Endometrial microvascular endothelial cells (primary cell): Measurements from ENCODE around the gene SETD2. TPM values are rescaled to one million over a fixed set of nuclear protein-coding genes. Genes with fewer than 3 reads are reported as not detected.
"Not testable (repeated sequence)": the region's sequence is repeated elsewhere in the genome, so short reads cannot be mapped to it uniquely, and the experiment has no call there.

Experiments
- in situ Hi-C: cut with HindIII; loops from 2 replicates; pipeline ENCODE4 v1.10.0; 2017; ENCODE audit warnings: low sequenced_read_pairs, low pct_unique_long_range_greater_than_20kb; ENCODE audit errors: inconsistent ontology term
- total RNA-seq: library from RNA; depleted of rRNA; stranded (reverse); fragments of >200 nt; gene quantifications from one replicate; pipeline ENCODE4 v1.2.3, GENCODE V29; 2015; ENCODE audit errors: inconsistent ontology term

SETD2 gene, protein sequence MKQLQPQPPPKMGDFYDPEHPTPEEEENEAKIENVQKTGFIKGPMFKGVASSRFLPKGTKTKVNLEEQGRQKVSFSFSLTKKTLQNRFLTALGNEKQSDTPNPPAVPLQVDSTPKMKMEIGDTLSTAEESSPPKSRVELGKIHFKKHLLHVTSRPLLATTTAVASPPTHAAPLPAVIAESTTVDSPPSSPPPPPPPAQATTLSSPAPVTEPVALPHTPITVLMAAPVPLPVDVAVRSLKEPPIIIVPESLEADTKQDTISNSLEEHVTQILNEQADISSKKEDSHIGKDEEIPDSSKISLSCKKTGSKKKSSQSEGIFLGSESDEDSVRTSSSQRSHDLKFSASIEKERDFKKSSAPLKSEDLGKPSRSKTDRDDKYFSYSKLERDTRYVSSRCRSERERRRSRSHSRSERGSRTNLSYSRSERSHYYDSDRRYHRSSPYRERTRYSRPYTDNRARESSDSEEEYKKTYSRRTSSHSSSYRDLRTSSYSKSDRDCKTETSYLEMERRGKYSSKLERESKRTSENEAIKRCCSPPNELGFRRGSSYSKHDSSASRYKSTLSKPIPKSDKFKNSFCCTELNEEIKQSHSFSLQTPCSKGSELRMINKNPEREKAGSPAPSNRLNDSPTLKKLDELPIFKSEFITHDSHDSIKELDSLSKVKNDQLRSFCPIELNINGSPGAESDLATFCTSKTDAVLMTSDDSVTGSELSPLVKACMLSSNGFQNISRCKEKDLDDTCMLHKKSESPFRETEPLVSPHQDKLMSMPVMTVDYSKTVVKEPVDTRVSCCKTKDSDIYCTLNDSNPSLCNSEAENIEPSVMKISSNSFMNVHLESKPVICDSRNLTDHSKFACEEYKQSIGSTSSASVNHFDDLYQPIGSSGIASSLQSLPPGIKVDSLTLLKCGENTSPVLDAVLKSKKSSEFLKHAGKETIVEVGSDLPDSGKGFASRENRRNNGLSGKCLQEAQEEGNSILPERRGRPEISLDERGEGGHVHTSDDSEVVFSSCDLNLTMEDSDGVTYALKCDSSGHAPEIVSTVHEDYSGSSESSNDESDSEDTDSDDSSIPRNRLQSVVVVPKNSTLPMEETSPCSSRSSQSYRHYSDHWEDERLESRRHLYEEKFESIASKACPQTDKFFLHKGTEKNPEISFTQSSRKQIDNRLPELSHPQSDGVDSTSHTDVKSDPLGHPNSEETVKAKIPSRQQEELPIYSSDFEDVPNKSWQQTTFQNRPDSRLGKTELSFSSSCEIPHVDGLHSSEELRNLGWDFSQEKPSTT (N-terminal part only)
- 21.4 TPM for total RNA-seq

DNA sequence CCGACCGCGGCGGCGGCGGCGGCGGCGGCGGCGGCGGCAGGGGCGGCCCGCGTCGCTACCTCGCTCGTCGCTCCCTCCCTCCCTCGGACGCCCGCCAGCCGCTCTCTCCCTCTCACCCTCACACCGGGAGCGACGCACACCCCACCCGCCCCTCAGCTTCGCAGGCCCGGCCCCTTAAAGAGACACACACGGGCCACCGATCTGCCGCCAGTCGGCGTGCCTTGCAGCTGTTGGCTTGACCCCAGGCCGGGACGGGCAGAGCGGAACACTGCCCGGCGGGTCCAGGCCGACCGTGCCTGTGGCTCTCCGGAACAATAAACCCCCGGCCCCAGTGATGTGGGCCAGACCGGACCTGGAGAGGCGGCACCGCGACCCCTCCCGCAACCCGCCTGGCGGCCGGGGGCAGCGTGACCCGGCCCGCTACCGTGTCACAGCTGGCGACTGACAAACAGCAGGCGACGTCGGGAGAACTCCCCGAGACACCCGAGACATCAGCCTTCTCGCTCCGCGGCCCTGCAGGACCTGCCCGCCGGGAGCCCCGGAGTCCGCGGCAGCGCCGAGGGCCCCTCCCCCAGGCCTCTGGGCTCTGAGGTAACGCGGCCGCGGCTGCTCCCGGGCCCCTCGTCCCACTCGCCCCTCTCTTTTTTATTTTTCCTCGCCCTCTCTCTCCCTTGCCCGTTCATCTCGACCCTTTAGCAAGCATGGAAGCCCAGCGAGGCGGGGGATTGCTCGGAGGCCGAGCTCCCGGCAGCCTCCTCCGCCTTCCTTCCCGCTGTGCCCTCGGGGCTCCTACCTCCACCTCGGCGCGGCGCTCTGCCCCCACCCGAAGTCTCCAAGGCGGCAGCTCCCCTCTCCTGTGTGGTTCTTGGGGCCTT lies at the start of gene SETD2:
Gene SETD2, minus strand, starts transcription at position 107 of the 875 bp plus-strand sequence. CDS start 189 bp downstream, outside the sequence.
- in situ Hi-C loops = no loop called here

DNA sequence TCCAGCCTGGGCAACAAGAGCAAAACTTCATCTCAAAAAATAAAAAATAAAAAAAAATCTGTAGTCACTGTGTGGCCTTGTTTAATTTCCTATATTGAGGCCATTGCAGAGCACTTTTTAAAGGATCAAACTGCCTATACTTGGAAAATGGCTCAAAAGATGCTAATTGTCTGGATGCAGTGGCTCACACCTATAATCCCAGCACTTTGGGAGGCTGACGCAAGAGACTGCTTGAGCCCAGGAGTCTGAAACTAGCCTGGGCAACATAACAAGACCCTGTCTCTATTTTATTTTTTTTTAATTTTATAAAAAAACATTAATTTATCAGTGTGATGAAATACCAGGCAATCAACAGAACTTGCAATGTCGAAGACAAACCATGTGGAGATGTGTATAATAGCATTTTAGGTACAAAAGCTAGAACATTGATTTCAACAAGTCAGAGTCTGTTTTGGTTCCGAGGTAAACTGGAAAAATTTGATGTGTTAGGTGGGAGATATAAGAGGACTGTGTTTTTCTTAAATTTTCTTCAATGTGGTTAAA lies 47.0 kb upstream of the SETD2 start:
- in situ Hi-C loops = no loop called here

DNA sequence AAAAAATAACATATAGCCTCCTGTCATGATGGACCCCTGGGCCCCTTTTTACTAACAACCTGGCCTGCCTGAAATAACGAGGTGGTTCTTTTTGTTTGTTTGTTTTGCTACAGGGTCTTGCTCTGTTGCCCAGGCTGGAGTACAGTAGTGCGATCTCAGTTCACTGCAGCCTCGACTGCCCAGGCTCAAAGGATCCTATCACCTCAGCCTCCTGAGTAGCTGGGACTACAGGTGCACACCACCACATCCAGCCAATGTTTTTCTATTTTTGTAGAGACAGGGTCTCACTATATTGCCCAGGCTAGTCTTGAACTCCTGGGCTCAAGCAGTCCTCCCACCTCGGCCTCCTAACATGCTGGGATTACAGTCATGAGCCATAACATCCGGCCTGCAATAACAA lies 42.1 kb upstream of the SETD2 start:
- in situ Hi-C loops = not testable (repeated sequence)

DNA sequence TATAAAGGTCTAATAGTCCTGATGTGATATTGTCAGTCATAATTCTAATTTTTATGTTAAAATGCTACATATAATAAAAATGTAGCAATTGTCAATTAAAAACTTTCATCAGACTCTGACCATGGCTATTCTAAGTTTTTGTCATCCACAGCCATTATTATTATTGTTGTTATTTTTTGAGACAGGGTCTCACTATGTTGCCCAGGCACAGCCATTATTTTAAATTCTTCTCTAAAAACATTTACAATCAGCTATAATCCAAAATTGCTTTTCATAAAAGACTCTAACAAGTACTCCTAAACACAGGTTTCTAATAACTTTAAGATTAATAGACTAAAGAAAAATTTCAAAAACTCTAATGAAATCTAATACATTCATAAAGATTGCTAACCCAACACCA lies 41.0 kb upstream of the SETD2 start:
- in situ Hi-C loops = no loop called here

DNA sequence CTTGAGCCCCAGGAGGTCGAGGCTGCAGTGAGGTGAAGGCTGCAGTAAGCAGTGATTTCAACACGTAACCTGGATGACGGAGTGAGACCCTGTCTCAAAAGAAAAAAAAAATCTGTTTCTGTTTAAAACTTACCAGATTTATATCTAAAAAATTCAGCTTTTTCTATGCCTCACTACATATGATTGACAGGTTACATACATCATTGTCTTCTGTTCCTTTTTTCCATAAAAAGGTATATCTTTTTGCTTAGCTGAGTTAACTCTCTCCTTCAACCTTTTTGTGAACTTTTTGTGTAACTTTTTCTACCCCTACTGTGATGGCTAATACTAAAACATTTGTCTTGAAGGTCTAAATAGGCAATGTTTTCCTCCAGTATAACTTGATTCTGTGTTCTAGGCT lies 38.6 kb upstream of the SETD2 start:
- in situ Hi-C loops = no loop called here

DNA sequence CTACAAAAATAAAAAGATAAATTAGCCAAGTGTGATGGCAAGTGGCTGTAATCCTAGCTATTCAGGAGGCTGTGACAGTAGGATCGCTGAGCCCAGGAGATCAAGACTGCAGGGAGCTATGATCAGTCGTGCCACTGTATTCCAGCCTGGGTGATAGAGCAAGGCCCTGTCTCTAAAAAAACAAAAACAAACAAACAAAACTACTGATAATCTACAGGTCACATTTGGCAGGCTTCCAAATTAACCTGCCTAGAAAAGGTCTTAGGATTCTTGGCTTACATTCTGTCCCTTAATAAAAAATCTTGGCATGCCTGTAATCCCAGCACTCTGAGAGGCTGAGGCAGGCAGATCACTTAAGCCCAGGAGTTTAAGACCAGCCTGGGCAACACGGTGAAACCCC lies 33.4 kb upstream of the SETD2 start:
- in situ Hi-C loops = no loop called here

DNA sequence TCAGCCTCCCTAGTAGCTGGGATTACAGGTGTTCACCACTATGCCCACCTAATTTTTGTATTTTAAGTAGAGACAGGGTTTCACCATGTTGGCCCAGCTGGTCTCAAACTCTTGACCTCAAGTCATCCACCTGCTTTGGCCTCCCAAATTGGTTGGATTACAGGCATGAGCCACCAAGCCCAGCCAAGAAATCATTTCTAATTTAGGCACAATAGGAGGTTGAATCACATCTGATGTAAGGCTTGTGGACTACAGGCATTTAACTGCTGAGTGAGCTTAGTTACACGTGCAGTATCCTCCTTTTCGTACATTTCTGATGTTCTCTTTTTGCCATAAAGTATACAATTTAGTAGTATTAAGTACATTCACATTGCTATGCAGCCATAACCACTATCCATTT lies 31.1 kb upstream of the SETD2 start:
- in situ Hi-C loops = no loop called here

DNA sequence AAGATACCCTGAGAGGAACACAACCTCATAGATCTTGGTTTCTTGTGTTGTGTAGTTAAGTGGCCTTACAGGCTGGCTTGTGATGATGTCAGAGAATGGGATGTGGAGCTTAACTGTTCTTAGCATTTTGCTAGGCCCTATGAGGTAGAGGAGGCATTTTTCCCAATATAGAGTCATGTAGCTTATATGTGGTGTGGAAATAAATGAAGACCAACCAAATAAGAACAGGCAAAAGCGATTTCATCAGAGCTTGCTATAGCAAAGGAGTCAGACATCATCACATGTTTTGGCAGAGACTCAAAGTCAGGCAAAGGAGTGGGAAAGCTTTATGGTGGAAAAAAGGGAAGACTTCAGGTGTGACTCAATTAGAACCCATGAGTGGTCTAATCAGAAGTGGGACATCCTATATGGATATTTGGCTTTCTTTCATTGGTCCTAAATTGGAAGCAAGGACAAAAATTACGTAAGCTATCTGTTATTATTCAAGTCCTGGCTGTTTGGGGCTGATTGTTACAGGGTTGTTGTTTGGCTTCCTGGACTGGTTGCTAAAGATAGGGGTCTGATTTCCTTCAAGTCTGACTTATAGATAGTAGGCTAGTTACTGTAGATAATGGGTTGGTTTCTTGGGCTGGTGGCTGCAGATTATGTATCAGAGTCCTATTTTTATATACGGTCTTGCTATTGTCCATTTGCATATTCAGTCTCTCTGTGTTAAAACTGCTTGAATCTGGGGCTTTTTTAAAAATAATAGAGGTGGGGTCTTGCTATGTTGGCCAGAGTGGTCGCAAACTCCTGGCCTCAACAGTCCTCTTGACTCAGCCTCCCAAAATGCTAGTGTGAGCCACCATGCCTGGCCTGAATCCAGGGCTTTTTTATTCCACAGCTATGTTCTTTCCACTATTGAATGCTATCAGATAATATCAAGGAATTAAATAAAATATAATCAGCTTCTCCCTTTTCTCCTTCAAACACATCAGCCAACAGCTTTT lies 30.3 kb upstream of the SETD2 start:
- in situ Hi-C loops = no loop called here

DNA sequence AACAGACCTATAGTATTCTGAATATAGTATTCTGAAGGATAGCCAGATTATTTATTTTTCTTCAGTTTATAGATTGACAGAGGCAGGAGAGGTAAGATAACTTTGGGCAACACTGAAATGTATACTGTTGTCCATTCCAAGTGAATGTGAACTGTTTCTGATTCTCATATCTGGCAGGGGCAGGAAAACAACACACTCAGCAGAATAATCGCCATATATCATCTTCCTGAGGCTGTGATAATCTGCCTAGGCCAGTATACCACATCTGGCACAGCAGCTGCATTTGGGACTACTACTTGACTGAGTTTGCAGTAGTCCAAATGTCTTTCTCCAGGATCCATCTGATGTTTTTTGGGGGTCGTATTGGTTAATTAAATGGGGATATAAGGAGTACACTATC lies 22.4 kb upstream of the SETD2 start:
- in situ Hi-C loops = no loop called here

DNA sequence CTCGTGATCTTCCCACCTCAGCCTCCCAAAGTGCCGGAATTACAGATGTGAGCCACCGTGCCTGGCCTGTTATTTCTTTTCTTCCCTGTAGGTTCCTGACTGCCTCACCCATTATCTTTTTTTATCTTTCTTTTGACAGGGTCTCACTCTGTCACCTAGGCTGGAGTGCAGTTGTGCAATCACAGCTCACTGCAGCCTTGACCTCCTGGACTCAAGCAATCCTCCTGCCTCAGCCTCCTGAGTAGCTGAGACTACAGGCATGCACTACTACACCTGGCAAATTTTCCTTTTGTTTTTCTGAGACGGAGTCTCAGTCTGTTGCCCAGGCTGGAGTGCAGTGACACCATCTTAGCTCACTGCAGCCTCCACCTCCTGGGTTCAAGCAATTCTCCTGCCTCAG lies 17.8 kb upstream of the SETD2 start:
- in situ Hi-C loops = not testable (repeated sequence)

DNA sequence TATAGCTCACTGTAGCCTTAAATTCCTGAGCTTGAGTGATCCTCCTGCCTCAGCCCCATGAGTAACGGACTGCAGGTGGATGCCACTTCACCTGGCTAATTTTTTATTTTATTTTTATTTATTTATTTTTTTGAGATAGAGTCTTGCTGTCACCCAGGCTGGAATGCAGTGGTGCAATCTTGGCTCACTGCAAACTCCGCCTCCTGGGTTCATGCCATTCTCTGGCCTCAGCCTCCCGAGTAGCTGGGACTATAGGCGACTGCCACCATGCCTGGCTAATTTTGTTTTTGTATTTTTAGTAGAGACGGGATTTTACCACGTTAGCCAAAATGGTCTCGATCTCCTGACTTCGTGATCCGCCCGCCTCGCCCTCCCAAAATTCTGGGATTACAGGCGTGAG lies 16.1 kb upstream of the SETD2 start:
- in situ Hi-C loops = not testable (repeated sequence)

DNA sequence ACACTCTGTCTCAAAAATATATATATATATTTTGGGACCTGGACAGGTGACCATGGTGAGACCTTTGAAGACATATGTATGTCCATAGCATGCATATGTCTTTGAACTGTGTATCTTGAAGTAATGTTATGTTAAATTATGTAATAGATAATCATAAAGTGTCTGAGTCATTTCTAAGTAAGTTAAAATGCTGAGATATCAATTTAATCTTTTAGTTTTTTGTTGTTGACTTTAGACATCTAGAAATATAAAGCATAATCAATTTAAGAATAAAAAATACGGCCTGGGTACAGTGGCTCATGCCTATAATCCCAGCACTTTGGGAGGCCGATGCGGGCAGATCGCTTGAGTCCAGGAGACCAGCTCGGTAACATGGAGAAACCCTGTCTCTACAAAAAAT lies 12.7 kb upstream of the SETD2 start:
- in situ Hi-C loops = no loop called here

DNA sequence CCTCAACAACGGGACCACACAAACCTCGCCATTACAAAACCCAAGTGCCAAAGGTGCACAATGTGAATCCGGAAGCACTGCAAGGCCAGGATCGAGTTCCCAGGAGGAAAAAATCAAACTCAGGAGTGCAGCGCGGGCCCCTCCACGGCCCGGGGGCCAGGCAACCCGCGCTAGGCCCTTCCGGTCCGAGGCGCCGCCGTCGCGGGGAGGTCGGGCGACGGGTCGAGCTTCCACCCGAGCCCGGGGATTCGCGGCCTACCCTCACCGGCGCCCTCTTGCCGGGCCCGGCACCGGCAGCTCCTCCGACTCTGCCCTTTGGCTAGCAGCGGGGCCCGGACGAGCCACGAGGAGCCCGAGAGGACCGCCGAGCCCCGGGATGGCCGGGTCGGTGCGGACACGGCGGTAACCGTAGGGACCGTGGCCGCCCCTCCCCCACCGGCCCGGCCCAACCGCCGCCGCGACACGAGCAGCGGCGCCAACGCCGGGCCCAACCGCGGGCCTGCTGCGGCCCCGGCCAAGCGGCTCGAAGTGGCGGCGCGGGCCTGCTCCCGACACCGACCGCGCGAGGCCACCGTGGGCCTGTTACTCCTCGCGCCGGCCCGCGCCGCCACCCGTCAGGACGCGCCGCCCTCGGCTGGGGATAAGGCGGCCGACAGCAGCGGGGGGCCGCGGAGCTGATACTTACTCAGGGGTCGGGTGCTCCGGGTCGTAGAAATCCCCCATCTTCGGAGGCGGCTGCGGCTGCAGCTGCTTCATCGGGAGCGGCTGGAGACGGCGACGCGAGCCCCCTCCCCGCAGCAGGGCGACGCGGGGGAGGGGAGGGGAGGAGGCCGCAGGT lies 525 bp downstream of the SETD2 start:
- in situ Hi-C loops = no loop called here

DNA sequence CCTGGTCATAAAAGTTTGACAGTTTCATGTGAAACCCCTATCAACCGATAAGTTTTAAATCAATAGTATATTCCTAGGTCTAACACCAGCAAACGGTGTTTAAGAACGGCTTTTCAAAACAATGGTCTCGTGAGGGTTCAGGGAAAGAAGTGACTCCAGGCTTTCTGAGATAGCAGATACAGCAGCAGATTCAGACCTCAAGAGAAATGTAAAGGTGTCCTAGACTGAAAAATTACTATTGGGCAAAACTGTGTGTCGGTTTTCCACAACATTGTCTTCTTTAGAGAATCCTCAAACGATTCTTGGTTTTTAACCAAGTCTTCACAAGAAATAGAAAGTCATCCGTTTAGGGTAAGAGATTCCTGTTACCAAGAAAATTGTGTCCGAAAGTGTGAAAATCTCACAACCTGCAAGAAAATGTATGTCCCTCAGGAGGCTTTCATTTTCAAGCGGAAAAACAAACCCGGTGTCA lies 1.2 kb downstream of the SETD2 start:
- in situ Hi-C loops = no loop called here

DNA sequence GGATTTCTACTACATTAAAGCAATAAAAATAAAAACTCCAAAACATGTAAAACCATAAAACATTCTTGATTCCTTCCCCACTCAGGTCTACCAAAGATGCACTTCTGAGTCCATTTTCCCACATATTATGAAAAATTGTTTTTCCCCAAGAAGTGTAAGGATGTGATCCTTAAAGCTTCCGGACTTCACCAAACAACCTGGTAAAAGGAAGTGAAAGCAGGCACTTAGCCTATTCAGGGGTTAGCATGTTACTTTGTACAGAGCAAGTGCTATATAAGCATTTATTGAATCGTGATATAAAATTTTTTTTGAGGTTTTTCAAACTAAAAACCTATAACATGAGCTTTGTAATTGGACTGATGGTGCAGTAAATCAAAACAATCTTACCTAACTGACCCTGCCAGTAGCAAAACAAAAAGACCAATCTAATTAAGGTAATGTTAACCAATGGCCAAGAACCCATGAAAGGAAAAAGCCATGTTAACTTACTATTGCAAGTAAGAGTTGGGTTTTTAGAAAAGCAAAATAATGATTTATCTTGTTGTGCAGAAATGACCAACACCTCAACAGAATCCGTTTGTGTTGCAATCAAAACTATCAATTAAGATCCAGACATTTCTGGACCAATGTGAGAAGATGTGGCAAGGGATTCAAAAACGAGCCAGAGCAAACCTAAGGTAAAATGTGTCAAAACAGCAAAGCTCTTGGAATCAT lies 1.8 kb downstream of the SETD2 start:
- in situ Hi-C loops = no loop called here
